GM18508 (cell line): ENCODE measurements around the gene ALOX15.
"Not testable (repeated sequence)": the region's sequence is repeated elsewhere in the genome, so short reads cannot be mapped to it uniquely, and the experiment has no call there.

Experiments used
- ATAC-seq: cut with Tn5 transposase; IDR thresholded peaks from one replicate; pipeline ENCODE4 v1.9.1; 2021; ENCODE audit warnings: moderate number of reproducible peaks; ENCODE audit not compliant: insufficient read depth, unreplicated experiment

ALOX15 gene

DNA sequence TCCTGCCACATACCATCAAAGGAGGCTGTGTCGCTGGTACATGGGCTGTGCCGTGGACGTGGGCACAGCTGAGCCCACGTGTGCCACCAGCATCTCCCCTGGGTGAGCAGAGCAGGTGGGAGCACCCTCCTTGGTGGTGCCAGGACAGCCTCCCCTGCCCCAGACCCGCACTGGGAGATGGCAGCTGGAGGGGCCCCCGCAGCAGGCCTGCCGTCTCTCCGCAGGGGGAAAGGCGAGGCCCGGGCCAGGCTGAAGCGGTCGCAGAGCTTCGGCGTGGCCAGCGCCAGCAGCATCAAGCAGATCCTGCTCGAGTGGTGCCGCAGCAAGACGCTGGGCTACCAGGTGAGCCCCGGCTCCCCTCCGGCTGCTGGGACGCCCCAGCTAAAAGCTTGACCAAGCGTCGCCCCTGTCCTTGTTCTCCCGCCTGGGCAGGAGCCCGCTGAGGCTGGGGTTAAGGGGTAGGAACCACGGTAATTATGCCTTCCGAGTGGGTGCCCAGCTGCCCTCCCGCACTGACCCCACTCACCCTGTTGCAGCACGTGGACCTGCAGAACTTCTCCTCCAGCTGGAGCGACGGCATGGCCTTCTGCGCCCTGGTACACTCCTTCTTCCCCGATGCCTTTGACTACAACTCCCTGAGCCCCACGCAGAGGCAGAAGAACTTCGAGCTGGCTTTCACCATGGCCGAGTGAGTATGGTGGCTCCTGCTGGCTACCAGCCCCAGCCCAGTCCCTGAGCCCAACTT is 44.7 kb downstream of the ALOX15 start:
- ATAC-seq = no peak

DNA sequence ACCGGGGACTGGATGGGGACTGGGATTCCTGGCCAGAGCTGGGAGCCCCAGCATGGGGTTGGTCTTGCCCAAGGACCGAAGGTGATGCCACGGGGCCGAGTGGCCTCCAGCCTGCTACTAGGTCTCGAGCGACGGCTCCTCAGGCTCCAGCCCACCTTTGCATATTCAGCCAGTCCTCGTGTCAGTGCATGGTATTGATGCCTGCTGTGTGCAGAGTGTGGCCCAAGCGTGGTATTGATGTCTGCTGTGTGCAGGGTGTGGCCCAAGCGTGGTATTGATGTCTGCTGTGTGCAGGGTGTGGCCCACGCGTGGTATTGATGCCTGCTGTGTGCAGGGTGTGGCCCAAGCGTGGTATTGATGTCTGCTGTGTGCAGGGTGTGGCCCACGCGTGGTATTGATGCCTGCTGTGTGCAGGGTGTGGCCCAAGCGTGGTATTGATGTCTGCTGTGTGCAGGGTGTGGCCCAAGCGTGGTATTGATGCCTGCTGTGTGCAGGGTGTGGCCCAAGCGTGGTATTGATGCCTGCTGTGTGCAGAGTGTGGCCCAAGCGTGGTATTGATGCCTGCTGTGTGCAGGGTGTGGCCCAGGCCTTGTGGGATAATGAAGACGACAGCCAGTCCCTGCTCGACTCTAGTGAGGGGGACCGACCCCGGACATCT is 45.7 kb downstream of the ALOX15 start:
- ATAC-seq = not testable (repeated sequence)

- no peak for ATAC-seq
These were observed 46.4 kb downstream of the ALOX15 start for GRCh38 chr17:4594931-4595684.

DNA sequence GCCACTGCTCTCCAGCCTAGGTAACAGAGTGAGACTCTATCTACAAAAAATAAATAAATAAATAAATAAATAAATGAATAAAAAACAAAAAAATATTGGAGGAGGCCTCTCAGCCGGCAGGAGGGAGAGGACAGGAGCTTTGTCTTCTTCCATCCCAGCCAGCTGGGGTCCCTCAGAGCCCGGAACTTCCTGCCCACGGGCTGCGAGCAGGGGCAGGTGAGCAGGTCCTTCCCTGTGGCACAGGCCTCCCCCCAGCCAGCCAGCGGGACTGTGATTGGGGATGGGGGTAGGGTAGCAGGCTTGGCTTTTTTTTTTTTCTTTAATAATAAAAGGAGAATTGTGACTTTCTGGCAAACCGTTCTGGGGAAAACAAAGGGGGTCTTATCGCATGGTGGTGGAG is 47.1 kb downstream of the ALOX15 start:
- ATAC-seq = no peak

DNA sequence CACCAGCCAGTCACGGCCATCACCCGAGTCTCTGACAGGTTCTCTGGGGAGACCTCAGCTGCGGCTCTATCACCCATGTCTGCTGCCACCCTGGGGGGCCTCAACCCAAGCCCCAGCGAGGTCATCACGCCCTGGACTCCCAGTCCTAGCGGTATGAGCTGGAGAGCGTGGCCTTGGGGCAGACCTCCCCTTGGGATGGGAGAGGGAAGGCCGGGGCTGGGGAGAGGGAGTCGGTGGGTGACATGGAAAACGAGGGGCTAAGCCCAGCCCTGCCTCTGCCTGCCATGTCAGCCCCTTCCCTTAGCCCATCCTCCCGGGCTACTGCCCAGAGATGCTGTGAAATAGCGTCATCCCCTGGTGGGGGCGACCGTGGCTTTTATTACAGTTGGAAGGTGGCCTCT is 48.5 kb downstream of the ALOX15 start:
- no peak for ATAC-seq

- no peak for ATAC-seq
These were observed 49.1 kb downstream of the ALOX15 start for GRCh38 chr17:4592240-4593005.

- no peak for ATAC-seq
These were observed 49.9 kb downstream of the ALOX15 start for GRCh38 chr17:4591529-4591928.

- no peak for ATAC-seq
These were observed 50.5 kb downstream of the ALOX15 start for GRCh38 chr17:4590981-4591453.

DNA sequence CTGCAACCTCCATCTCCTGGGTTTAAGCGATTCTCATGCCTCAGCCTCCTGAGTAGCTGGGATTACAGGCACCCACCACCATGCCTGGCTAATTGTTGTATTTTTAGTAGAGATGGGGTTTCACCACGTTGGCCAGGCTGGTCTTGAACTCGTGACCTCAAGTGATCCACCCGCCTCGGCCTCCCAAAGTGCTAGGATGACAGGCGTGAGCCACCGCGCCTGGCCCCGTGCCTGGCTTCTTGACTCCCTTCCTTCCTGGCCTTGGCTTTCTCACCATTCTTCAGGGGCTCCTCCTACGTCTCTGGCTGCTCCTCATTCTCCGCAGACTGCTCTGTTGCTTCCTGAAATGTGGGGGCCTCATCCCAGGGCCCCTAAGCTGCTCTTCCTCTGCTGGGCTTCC is 51.4 kb downstream of the ALOX15 start:
- not testable (repeated sequence) for ATAC-seq

GRCh38 chr17:4588898-4589625 is 52.4 kb downstream of the ALOX15 start:
- no peak for ATAC-seq

GRCh38 chr17:4588391-4588790 is 53.1 kb downstream of the ALOX15 start:
- ATAC-seq = no peak

- no peak for ATAC-seq
These were observed 53.7 kb downstream of the ALOX15 start for GRCh38 chr17:4587803-4588202.

- no peak for ATAC-seq
These were observed 54.3 kb downstream of the ALOX15 start for GRCh38 chr17:4587195-4587594.

DNA sequence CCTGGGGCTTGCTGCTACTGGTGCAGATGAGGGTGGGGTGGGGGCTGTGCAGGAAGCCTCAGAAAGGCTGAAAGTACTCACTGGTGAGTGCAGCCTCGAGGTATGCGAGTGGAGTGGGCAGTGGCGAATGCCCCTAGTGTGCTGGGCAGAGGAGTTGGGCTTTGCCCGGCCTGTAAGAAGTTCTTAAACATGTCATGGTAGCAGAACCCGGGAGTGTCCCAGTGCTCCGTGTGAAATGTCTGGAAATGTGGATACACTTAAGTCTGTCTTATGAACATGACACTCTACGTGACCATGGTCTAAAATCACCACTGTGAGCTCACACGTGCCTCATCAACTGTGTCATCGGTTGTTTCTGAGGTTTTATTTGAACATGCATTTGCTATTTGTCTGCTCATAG is 55.4 kb downstream of the ALOX15 start:
- ATAC-seq = no peak

- ATAC-seq = no peak
These were observed 55.9 kb downstream of the ALOX15 start for GRCh38 chr17:4585638-4585994.

DNA sequence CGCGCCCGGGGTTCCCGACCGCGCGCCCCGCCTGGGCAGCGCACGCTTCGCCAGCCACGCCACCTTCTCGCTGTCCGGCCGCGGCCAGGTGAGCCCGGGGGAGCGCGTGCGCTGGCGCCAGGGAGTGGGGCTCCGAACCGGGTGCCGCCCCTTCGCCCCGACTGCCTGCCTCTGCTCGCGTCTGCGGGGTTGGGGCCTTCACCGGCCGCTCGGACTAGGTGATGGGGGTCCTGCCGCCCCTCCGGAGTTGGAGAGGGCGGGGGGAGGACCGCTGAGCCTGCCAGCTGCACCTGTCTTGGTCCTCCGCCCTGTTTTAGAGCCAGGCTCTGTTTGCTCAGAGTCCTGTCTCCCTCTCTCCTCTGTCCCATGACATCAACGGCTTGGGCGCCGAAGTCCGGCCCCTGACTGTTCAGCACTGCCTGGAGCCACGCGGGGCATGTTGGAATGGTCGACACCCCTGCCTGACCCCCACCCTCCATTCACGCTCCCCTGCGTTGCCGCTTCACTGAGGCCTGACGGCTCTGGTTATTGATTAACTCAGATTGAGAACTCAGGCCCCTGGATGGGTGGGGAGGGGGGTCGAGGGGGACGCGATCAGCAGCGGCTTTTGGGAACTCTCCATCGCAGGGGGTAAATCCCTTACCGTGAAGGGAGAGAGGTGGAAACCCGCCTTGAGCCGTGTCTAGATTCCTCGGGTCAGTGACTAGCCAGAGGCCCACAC is 56.4 kb downstream of the ALOX15 start:
- ATAC-seq = no peak

DNA sequence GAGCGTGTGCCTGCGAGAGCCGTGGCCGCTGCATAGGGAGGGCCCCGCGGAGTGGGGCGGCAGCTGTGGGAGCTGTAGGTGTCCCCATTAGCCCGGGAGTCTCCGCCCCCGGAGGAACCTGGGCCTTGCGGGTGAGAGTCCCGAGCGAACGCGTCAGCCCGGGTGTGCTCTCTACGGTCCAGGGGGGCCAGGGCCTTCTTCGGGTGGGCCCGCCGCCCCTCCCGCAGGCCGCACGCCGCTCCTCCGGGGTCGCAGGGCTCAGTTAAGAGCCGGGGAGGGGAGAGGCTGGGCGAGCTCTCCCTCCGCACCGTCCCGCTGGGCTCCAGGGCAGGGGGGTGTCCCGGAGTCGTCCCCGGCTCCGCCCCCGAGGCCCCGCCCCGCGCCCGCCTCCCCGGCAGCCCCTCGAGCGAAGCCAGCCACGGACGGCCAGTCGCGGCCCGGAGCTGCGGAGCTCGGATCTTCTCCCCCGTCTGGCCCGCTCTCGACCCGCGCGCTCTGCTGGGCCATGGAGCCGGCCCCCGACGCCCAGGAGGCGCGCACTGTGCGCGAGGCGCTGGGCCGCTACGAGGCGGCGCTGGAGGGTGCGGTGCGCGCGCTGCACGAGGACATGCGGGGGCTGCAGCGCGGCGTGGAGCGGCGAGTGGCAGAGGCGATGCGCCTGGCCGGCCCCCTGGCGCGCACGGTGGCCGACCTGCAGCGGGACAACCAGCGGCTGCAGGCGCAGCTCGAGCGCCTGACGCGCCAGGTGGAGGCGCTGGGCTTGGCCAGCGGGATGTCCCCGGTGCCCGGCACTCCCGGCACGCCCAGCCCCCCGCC is 57.2 kb downstream of the ALOX15 start, which contains the start of gene SMTNL2:
TSS of gene SMTNL2 (plus strand) at position 429 of the 816 bp plus-strand sequence. CDS start at position 506, 77 bp downstream.
- ATAC-seq = no peak

GRCh38 chr17:4583782-4584100 is 57.7 kb downstream of the ALOX15 start:
- ATAC-seq = no peak
